Memory B cell (primary cell): ENCODE data around the gene CARMIL1.
"Not testable (repeated sequence)": the region's sequence is repeated elsewhere in the genome, so short reads cannot be mapped to it uniquely, and the experiment has no call there.

ENCODE experiments used
- ATAC-seq: fragments of 150-1000 bp; cut with Tn5 transposase; 2 replicates; pipeline ENCODE4 v1.10.0; 2021; ENCODE audit warnings: low read depth, mild to moderate bottlenecking, moderate library complexity
- DNase-seq, 2 donors: peaks; one replicate each; pipeline ENCODE4 v3.0.0; 2022; ENCODE audit warnings: low spot score in 2 of 2
- H3K27ac Mint-ChIP-seq: one replicate; pipeline ENCODE4 v1.8.0; 2022; ENCODE audit warnings: mild to moderate bottlenecking, moderate library complexity, mixed read lengths
- H3K27me3 Mint-ChIP-seq: one replicate; pipeline ENCODE4 v1.8.0; 2022; ENCODE audit warnings: mixed read lengths
- H3K36me3 Mint-ChIP-seq: one replicate; pipeline ENCODE4 v1.8.0; 2022; ENCODE audit warnings: mild to moderate bottlenecking, mixed read lengths
- H3K4me1 Mint-ChIP-seq: one replicate; pipeline ENCODE4 v1.8.0; 2022; ENCODE audit warnings: mixed read lengths
- H3K4me3 Mint-ChIP-seq: one replicate; pipeline ENCODE4 v1.8.0; 2022; ENCODE audit warnings: mild to moderate bottlenecking, moderate library complexity, mixed read lengths
- H3K9me3 Mint-ChIP-seq: one replicate; pipeline ENCODE4 v1.8.0; 2022; ENCODE audit warnings: mixed read lengths

CARMIL1 gene

DNA sequence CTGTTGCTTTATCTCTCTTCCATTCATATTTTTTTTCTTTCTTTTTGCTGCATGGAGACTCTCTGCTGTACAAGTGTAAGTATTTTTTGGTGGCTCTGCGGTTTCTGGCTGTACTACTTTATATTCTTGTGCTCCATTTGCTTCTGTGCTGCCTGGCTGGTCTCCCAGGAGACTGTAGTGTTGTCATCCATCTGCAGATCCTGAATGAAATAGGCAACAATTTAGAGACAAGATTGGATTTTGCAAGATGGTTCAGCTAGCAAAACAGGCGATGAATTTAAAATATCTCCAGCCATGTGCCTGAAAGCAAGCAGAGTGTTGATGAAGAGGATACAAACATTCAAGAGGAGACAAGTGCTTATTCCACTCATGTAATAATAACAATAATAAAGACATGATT is 297.7 kb downstream of the CARMIL1 start:
- Mint-ChIP-seq H3K27ac (no peak overlapping the region), H3K36me3 (no peaks in the 10 kb centered on the region), H3K4me1 (peaks cover 5% of the 10 kb centered on the region), H3K27me3 (no peaks in the 10 kb centered on the region), H3K4me3 (no peak overlapping the region), H3K9me3 (no peaks in the 10 kb centered on the region)
- DNase-seq (no peak), ATAC-seq (no peak)

DNA sequence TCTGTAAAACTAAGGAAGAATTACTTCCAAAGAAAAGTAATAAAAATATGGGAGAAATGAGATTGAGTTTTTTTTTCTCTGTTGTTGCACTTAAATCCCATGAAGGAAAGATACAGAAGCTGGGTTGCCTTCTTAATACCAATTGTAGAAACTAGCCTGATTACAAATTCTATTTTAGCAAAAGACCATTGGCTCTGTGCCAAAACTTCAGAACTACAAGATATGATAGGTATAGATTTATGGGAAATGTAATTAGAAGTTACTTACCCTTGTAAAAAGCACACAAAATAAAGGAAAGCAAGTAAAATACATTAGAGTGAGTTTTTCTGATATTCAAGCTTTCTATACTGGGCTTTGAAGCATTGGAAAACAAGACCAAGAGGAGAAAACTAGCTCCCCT is 299.4 kb downstream of the CARMIL1 start:
- no peaks in the 10 kb centered on the region for H3K9me3 Mint-ChIP-seq
- DNase-seq (no peak), ATAC-seq (no peak)
- peaks cover 5% of the 10 kb centered on the region for H3K4me1 Mint-ChIP-seq
- H3K4me3 Mint-ChIP-seq, result no peak overlapping the region
- H3K36me3 Mint-ChIP-seq, result peaks cover 5% of the 10 kb centered on the region
- H3K27ac Mint-ChIP-seq, result no peak overlapping the region
- peaks cover 1% of the 10 kb centered on the region for H3K27me3 Mint-ChIP-seq

DNA sequence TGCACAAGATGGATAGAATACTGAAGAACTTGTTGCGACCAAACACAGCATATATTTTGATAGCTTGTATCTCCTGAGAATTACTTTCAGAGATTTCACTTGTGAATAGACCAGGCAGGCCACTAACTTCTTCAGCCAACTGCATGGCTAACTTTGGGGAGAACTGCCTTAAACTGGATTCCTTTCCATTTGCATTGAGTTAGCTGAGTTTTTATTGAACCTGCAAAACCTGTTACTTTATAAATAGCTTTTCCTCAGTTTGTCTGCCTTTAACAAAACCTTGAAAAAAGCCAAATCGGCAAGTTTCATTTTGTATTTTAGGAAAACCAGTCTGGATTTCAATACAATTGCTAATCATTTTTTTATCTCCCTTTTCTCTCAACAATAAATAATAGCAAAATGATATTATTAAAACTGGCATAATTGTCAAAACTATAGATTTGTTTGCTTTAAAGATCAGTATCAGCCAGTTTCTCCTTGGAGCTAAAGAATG is 300.3 kb downstream of the CARMIL1 start:
- Mint-ChIP-seq H3K4me3 (no peak overlapping the region), H3K4me1 (peaks cover 5% of the 10 kb centered on the region), H3K27ac (no peak overlapping the region), H3K9me3 (no peaks in the 10 kb centered on the region), H3K36me3 (peaks cover 5% of the 10 kb centered on the region), H3K27me3 (peaks cover 1% of the 10 kb centered on the region)
- DNase-seq, result no peak
- ATAC-seq, result no peak

DNA sequence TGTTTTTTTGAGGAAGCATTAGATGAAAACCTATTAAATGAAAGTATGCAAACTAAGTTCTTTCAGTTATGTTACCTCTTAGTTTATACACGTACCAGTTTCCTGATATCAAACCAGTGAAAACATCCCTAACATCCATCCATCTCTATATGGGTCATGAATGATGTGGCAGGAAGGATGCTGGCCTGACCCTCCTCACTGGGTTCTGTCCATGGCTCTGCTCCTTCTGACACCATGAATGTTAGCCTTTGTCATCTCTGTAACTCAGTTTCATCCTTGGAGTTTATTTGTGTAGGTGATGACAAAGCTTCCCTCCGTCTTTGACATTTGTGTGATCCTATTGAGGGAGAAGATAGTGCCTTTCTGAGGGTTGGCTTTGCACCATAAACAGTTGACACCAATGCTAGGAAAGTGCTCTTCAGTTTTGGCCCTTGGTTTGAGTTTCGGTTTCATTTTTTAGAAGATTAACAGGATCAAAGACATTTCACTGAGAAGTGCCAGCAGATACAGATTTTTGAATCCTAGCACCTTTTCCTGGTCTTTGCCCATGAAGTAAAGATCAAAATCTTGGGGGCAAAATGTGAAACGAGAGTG is 300.8 kb downstream of the CARMIL1 start:
- H3K36me3 Mint-ChIP-seq, result peaks cover 5% of the 10 kb centered on the region
- H3K4me3 Mint-ChIP-seq, result no peak overlapping the region
- peaks cover 1% of the 10 kb centered on the region for H3K27me3 Mint-ChIP-seq
- H3K4me1 Mint-ChIP-seq, result peaks cover 5% of the 10 kb centered on the region
- no peak overlapping the region for H3K27ac Mint-ChIP-seq
- no peak for DNase-seq
- ATAC-seq, result no peak
- H3K9me3 Mint-ChIP-seq, result no peaks in the 10 kb centered on the region

DNA sequence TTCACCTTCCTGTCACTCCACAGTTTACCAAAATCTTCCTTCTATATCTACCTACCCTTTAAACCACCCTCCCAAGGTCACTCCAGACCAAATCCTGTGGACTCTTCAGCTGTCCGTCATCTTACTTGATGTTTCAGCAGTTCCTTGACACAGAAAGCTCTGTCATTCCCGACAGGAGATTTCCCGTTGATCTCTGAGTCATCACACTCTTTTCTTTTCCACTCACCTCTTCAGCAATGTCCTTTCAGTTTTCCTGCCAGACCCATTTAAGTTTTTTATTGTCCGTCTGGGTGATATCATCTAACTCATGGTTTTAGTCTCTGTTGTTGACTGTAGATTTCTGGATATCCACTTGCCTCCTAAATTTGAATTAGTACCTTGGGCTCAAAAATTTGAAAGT is 302.9 kb downstream of the CARMIL1 start:
- peaks cover 5% of the 10 kb centered on the region for H3K36me3 Mint-ChIP-seq
- H3K27me3 Mint-ChIP-seq, result peaks cover 1% of the 10 kb centered on the region
- H3K4me3 Mint-ChIP-seq, result no peak overlapping the region
- H3K27ac Mint-ChIP-seq, result no peak overlapping the region
- H3K4me1 Mint-ChIP-seq, result peaks cover 5% of the 10 kb centered on the region
- ATAC-seq (no peak), DNase-seq (no peak)
- H3K9me3 Mint-ChIP-seq, result no peaks in the 10 kb centered on the region

DNA sequence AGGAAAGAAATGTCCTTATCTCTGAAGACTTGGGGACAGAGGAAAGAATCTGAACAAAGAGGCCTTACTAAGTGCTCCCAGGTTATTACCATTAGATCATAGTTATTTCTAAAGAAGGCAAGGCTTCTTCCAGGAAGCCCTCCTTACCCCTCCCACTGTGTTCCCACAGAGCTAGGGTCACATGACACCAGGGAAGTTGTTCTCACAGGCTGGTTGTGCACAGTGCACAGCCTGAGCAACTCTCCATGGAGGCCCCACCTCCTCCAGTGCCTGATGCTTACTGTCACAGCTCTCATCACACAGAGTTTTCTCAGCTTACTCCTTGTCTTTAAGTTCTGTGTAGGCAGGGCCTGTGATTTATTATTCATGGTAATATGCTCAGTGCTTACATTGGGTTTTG is 303.9 kb downstream of the CARMIL1 start:
- peaks cover 1% of the 10 kb centered on the region for H3K27me3 Mint-ChIP-seq
- H3K9me3 Mint-ChIP-seq, result no peaks in the 10 kb centered on the region
- peaks cover 5% of the 10 kb centered on the region for H3K4me1 Mint-ChIP-seq
- DNase-seq, result no peak
- peaks cover 5% of the 10 kb centered on the region for H3K36me3 Mint-ChIP-seq
- H3K4me3 Mint-ChIP-seq, result no peak overlapping the region
- ATAC-seq, result no peak
- no peak overlapping the region for H3K27ac Mint-ChIP-seq

DNA sequence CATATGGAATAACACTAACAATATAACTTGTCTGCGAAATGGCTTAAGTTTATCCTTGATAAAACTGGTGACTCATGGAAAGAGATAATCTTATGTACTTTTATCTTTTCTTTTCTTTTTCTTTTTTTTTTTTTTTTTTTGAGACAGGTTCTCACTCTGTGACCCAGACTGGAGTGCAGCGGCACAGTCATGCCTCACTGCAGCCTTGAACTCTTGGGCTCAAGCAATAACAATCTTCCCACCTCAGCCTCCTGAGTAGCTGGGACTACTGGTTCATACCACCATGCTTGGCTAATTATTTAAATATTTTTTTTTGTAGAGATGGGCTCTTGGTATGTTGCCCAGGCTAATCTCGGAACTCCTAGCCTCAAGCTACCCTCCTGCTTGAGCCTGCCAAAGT is 304.7 kb downstream of the CARMIL1 start:
- Mint-ChIP-seq H3K4me3 (no peak overlapping the region), H3K36me3 (peaks cover 5% of the 10 kb centered on the region), H3K27me3 (peaks cover 1% of the 10 kb centered on the region), H3K4me1 (peaks cover 5% of the 10 kb centered on the region), H3K27ac (no peak overlapping the region), H3K9me3 (no peaks in the 10 kb centered on the region)
- ATAC-seq (no peak), DNase-seq (no peak)

DNA sequence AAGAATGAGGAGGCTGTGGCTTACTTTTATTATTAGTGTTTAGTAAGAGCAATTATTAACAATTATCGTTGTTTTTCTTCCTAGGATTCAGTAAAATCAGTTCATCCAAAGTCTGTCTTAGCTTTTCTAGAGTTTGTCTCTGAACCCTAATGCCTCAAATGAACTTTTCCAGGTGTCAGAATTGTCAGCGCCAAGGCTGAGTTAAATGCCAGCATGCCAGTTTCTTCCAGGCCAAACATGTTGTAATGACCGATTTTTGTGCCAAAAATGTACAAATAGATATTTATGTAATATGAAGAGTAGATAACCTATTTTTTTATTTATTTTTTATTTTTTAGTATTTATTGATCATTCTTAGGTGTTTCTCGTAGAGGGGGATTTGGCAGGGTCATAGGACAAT is 306.1 kb downstream of the CARMIL1 start:
- no peak for DNase-seq
- no peak overlapping the region for H3K27ac Mint-ChIP-seq
- no peaks in the 10 kb centered on the region for H3K9me3 Mint-ChIP-seq
- H3K36me3 Mint-ChIP-seq, result peaks cover 5% of the 10 kb centered on the region
- no peak for ATAC-seq
- H3K4me3 Mint-ChIP-seq, result no peak overlapping the region
- H3K4me1 Mint-ChIP-seq, result peaks cover under 1% of the 10 kb centered on the region
- peaks cover 1% of the 10 kb centered on the region for H3K27me3 Mint-ChIP-seq

DNA sequence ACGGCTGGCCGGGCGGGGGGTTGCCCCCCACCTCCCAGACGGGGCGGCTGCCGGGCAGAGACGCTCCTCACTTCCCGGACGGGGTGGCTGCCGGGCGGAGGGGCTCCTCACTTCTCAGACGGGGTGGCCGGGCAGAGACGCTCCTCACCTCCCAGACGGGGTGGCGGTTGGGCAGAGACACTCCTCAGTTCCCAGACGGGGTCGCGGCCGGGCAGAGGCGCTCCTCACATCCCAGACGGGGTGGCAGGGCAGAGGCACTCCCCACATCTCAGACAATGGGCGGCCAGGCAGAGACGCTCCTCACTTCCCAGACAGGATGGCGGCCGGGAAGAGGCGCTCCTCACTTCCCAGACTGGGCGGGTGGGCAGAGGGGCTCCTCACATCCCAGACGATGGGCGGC is 306.9 kb downstream of the CARMIL1 start:
- not testable (repeated sequence) for ATAC-seq, H3K27me3 Mint-ChIP-seq, H3K36me3 Mint-ChIP-seq, H3K27ac Mint-ChIP-seq, DNase-seq, H3K4me3 Mint-ChIP-seq, H3K4me1 Mint-ChIP-seq, H3K9me3 Mint-ChIP-seq

DNA sequence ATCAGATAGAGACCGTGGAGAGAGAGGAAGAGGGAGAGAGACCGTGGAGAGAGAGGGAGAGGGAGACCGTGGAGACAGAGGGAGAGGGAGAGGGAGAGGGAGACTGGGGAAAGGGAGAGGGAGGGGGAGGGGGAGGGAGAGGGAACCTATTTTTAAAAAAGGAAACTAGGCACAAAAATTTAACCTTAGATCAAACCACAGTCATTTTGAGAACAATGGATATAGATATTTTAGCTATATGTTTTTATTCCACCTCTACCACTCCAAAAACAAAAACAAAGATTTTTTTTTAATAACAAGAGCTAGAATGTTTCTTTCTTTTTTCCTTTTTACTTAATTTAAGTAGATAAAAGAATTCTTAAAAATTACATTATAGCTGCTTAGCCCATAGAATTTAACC is 307.8 kb downstream of the CARMIL1 start:
- Mint-ChIP-seq H3K36me3 (peaks cover 5% of the 10 kb centered on the region), H3K4me1 (no peaks in the 10 kb centered on the region), H3K27me3 (peaks cover 1% of the 10 kb centered on the region), H3K4me3 (no peak overlapping the region), H3K27ac (no peak overlapping the region), H3K9me3 (no peaks in the 10 kb centered on the region)
- ATAC-seq (no peak), DNase-seq (no peak)

DNA sequence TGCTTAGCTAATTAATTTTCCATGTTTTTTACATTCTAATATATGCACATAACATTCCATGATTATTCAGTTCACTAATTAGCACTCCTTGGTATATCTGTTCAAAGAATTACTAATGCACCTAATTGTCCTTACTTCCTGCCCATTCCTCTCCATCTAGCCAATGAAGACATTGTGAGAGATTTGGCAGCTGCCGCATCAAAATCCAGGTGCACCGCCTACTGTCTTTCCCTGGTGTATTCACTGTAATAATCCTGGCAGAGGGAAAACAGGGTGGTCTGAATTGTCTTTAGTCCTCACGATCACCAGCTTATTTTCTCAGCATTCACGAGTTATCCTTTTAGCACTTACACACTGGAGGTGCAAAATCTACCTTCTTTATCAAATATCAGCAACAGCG is 311.8 kb downstream of the CARMIL1 start:
- Mint-ChIP-seq H3K36me3 (no peaks in the 10 kb centered on the region), H3K4me3 (no peak overlapping the region), H3K27me3 (peaks cover 1% of the 10 kb centered on the region), H3K9me3 (no peaks in the 10 kb centered on the region), H3K4me1 (no peaks in the 10 kb centered on the region), H3K27ac (no peak overlapping the region)
- ATAC-seq (no peak), DNase-seq (no peak)

DNA sequence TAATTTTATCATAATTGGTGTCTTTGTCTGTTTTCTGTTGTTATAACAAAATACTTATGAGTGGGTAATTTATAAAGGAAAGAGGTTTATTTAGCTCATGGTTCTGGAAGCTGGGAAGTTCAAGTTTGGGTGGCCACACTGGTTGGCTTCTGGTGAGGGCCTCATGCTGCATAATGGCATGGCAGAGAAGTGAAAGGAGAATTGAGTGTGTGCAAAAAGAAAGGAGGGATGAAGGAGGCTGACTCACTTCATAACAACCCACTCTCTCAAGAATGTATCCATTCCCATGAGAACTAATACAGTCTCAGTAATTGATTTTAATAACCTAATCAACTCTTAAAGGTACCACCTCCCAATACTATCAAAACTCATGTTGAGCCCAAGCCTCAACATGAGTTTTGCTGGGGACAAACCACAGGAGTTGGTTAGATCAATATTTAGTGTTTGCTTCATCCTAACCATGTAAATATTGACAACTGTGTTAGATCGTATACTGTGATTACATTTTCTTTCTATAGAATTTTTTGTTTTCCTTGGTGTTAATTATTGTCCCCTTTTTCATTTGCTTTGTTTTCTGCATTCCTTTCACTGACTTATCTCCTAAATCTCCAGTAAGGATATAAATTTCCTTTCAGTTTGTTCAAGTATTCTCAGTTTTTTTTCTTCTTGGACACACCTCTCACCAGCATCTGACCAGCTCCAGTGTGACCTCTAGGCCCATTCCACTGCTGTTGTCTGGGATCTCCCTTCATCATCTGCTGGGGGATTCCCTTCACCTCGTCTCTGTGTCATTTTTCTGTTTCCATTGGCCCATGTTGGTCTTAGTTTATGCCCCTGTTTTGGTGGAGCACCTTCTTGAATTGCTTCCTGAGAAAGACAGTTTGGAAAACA is 318.0 kb downstream of the CARMIL1 start:
- Mint-ChIP-seq H3K27ac (no peak overlapping the region), H3K36me3 (no peaks in the 10 kb centered on the region), H3K4me1 (no peaks in the 10 kb centered on the region), H3K27me3 (peaks cover 1% of the 10 kb centered on the region), H3K9me3 (no peaks in the 10 kb centered on the region), H3K4me3 (no peak overlapping the region)
- DNase-seq, result no peak
- no peak for ATAC-seq

DNA sequence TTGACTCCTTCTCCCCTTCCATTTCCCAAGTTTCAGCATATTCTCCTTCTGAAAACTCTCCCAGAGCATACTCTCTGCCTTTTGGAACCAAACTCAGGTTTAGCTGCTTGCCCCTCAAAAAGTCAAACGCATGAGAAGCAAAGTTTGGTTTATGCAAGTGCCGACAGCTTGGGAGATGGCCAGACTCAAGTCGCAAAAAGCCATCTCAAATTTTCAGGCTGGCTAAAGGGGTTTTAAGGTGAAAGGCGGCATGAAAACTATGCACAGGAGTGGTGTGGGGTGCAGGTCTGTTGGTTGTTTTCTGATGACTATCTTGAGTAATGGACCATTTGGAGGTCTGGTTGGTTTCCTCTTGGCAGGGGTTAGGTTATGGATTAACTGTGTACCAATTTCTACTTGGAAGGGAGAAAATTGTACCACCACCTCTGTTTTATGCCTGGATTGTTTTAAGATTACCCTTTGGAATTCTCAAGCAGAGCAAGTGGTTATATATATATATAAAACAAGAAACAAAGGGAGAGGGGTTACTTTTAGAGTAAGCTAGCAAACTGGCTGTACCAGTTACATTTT is 320.4 kb downstream of the CARMIL1 start:
- Mint-ChIP-seq H3K27me3 (no peaks in the 10 kb centered on the region), H3K4me3 (no peak overlapping the region), H3K27ac (no peak overlapping the region), H3K4me1 (no peaks in the 10 kb centered on the region), H3K9me3 (no peaks in the 10 kb centered on the region), H3K36me3 (no peaks in the 10 kb centered on the region)
- DNase-seq (no peak), ATAC-seq (no peak)

DNA sequence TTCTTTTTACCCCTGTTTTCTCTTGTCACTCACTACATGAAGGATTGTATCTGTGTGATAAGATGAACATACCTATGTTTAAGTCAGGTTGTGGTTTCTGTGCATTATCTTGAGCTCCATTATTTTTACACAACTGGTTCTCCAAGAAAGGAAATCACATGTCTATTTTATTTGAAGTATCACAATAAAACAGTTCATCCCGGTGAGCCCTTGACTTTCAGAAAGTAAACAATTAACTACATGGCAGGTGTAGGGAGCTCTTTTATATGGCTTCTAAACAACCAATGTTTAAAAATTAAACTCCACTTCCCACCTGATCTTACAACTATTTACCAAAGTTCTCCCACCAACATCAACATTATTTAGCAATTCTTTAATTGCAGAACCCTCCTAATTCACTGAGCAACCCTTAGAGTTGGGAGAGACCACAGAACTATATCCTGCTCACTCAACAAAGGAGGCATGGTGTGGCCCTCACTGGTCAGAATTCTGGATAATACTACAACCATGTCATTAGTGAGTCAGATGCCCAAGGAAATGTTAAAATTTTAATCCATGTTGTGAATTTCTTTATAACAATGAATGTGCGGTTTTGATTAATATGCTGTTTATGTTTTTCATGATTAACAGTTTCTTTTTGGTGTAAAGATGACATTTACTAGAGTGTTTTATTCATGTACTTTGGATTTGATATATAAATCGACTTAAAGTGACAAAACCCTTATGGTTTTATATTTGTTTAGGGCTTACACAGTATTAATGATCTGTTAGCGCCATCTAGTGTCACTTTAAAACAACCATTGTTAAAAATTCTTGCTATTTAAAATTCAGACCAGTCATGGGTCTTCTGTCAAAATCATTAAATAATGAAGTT is 322.9 kb downstream of the CARMIL1 start:
- DNase-seq, result peak in 1 of 2 donors; percentile 10
- no peaks in the 10 kb centered on the region for H3K9me3 Mint-ChIP-seq
- no peaks in the 10 kb centered on the region for H3K27me3 Mint-ChIP-seq
- ATAC-seq, result no peak
- H3K36me3 Mint-ChIP-seq, result peaks cover 2% of the 10 kb centered on the region
- H3K27ac Mint-ChIP-seq, result no peak overlapping the region
- H3K4me3 Mint-ChIP-seq, result no peak overlapping the region
- no peaks in the 10 kb centered on the region for H3K4me1 Mint-ChIP-seq
